Lung microvascular endothelial cell (primary cell): ENCODE measurements around the gene KRT9. TPM values are rescaled to one million over a fixed set of nuclear protein-coding genes. Genes with fewer than 3 reads are reported as not detected.
A peak's percentile ranks its signal among the peaks of the same experiment; 100 is the strongest.

Experiments used
- DNase-seq, 2 donors: peaks; one replicate each; pipeline versions ENCODE4 v3.0.0 to v3.0.0-alpha.2; 2010; ENCODE audit warnings: low read depth in 2 of 2
- total RNA-seq: library from RNA; depleted of rRNA; stranded (reverse); fragments of >200 nt; gene quantifications from 2 replicates; pipeline ENCODE4 v1.2.1, GENCODE V29; 2014

KRT9 gene
- total RNA-seq, 1 donor from 2014 or later: not detected

DNA sequence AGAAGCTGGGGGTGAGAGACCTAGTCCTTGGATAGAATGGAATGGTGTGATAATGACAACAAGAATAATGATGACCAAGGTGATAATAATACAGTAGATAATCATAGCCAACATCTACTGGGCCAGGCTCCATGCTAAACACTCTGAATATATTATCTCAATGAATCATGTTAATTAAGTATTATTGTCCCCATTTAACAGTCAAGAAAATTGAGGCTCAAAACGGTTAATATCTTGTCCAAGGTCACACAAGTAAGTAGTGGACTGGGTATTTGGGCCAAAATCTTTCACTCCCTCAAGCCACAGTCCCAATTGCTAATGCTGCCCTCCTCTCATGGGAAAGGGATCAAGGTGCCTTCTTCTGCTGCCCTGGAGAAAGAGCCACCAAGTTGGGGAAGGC, 39.9 kb downstream of the KRT9 start:
- no peak for DNase-seq

DNA sequence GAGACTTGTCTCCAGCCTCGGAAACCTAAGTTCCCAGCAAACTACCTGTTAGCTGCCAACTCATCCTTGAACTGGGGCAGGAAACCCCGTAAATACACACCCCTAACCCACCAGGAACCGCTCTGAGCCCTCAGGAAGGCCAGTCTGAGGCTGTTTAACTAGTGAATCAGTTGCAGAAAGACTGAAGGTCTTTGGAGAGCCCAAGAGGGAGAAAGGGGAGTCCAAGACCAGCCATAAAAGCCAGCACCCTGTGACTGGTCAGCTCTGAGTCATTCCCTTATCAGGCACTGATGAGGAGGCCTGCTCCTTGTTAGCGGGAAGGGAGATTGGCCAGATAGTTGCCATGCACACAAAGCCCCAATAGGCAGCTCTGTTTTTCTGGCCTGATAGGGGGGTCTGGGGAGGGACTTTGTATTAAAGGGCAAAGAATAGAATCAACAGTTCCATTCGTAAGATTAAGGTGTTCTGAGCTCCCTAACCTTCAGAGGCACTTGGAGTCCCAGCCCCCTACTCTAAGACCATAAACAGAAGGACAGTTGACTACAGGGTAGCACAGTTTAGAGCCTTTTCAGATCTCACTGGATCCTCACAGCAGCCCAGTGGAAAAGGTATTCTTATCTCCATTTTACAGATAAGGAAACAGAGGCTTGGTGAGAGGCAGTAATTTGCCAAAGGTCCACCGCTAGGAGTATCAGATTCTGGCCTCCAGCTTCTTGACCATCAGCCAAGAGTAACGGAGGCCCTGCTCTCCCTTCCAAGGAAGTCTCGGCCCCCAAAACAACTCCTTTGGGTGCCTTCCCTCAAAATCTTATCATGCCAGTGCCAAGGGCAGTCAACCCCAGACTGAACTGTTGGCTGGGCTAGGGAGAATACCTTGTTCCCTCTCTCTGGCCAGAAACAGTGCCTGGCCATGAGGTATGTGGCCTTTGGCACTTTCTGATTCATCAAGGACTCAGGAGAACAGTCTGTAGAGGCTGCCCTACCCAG, 41.5 kb downstream of the KRT9 start:
- DNase-seq: peak in 1 of 2 donors; percentile 86

DNA sequence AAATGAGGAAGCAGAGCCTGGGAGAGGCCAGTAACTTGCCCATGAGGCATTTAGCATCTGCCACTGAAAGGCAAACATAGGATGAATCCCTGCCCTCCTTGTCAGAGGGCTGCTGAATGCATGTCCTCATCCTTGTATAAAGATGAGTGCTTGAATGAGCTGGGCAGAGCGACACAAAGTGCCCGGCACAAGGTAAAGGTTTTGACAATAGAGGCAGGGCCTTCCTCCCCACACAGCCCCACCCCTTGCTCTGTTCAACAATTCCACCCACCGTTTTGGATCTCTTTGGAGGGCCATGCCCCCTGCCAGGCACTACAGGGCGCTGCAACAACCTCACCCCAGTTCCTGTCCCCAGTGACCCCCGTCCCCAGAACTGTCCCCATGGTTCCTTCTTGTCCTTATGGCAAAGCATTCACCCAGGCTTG, 42.4 kb downstream of the KRT9 start:
- no peak for DNase-seq

DNA sequence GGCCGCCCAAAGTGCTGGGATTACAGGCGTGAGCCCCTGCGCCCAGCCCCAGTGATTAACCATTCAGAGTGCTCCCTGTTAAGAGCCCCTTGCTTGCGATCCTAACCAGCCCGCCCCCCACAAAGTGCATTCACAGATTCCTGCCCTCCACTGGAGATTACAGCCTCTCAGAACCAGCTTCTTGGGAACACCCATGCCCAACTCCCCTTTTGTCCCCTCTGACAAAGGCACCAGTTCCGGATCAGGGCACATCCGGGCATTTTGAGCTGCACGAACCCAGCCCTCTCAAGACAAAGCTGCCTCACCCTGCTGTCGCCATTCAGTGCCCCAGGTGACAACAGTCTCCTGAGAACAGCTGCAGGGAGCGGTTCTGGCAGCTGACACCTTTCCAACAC, 42.9 kb downstream of the KRT9 start:
- no peak for DNase-seq

DNA sequence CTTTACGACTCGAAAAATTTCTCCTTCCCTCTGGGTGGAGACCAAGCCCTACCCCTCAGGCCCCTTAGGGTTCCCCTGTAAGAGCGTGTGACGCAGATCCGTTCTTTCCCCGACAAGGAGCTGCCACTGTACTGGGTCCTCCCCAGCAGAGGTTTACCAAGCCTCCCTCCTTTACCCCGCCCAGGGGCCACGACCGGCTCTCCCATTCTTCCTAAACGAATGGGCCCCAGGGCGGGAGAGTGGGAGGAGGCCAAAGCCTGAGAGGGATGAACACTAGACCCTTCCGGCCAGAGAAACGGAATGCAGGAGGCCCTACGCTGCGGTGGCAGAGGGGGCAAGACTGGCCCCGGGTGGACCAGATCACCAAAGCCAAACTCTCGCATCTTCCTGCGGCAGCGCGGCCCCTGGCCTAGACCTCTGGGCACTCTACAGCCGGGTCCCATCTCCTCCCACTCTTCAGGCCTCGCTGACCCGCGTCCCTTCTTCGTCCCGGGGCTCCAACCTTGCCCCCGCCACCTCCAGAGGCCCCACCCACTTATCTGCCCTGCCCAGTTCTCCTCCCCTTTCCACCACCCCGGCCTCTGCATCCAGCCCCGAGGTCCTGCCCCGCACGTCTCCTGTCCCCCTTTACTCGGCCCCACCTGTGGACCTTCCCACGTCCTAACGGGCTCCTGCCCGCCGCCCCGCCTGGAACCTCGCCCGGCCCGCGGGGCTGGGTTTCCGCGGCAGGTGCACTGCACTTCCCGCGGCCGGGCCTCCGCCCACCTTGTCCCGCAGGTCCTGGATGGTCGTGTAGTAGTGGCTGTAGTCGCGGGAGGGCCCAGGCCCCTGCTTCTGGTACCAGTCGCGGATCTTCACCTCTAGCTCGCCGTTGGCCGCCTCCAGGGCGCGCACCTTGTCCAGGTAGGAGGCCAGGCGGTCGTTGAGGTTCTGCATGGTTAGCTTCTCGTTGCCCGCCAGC, 44.5 kb downstream of the KRT9 start:
- DNase-seq: no peak

DNA sequence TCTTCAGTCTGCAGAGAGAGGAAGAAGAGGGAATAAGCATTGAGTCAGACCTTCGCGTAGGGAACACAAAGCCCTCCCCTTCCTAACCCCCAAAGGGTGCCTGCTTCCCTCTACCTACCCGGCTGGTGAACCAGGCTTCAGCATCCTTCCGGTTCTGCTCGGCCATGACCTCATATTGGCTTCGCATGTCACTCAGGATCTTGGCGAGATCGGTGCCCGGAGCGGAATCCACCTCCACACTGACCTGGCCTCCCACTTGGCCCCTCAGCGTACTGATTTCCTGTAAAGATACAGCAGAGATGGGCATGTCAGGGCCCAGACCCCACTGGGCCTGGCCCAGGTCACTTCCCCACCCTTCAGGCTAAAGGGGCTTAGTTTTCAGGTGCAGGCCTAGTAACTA, 47.6 kb downstream of the KRT9 start:
- DNase-seq: no peak

DNA sequence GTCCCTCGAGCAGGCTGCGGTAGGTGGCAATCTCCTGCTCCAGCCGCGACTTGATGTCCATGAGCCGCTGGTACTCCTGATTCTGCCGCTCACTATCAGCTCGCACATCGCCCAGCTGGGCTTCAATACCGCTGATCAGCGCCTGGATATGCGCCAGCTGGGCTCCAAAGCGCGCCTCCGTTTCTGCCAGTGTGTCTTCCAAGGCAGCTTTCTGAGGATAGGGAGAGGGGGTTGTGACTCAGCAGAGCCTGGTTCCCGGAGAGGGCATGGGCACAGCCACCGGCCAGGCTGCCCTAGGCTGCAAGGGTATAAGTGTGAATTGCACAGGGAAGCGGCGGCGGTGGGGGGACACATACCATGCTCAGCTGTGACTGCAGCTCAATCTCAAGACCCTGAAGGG, 48.1 kb downstream of the KRT9 start:
- DNase-seq: peak in 1 of 2 donors; percentile 28

DNA sequence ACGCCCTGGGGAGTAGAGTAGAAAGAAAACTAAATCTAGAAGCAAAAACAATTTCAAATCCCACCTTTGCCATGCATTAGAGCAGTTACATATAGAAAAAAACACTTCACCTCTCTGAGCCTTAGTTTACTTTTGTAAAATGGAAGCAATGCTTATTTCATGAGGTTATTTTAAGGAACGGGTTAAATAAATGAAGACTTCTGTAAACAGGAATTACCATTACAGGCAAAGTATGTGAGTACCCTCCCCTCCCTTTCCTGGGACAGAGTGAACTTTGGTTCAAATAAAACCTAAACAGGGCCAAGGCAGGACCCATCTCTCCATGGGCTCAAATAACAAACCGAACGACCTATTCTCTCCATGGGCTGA, 48.6 kb downstream of the KRT9 start:
- DNase-seq: no peak

DNA sequence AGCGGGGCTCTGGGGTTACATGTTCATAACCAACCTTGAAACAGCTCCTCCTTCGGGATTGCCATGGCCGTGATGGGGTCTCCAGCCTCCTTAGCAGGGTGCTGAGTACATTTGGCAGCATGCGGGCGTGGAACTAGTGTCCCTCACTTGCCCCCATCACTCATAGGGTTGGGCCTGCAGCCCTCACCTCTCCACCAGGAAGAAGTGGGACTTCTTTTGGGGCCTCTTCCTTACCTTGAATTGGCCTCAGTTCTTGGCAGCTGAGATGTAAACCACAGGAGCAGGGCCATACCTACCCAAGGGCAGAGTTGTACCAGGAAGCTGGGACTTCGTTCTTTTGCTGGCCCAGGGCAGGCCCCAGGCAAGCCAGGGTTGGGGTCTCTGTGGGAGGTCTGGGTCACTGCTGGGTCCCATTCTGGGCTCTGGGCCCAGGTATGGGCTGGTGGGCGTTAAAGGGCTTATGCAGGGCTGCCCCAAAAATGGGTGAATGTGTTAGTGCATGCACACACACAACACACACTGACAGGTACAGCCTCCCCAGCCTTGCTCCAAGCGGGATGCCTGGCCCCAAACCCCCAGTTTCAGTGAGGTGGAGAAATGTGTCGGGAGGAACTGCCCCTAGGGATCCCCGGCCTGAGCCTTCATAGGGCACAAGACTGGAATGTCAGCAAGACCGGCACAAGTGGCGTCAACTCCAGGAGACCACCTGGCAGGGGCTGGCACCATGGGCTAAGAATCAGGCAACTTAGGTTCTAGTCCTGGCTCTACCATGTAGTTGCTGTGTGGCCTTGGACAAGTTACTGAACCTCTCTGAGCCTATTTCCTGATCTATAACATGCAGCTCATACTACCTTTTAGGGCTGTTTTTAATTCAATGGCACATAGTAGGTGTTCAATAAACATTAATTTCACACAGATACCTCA, 49.3 kb downstream of the KRT9 start:
- no peak for DNase-seq

DNA sequence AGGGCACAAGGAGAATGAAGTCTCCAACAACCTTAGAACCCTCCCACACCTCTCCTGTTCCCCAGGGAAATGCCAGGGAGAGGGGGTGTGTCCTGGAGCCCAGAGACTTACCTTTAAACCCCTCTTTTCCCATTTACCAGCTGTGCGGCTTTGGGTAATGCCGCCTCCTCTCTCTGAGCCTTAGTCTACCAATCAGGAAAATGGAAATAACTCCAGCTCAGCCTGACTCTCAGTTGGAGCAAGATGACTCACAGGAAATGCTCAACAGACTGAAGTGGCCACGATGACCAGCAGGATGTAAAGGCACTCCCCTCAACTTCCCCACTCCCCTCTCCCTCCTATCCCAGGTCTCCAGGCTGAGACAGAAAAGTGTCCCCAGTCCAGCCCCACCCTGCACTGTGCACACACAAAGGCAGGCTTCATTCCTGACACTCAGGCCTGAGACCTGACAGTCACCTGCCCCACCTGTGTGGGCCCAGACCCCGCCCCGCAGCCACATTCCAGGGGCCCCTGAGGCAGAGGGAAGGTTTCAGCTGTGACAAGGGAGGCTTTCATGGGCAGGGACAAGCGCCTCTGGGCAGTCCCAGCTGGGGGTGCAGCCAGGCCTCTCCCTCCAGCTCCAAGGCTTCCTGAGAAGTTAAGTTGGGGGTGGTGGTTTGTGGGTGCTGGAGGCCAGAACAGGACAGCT, 50.1 kb downstream of the KRT9 start:
- peak; percentile 64 to 88 for DNase-seq

DNA sequence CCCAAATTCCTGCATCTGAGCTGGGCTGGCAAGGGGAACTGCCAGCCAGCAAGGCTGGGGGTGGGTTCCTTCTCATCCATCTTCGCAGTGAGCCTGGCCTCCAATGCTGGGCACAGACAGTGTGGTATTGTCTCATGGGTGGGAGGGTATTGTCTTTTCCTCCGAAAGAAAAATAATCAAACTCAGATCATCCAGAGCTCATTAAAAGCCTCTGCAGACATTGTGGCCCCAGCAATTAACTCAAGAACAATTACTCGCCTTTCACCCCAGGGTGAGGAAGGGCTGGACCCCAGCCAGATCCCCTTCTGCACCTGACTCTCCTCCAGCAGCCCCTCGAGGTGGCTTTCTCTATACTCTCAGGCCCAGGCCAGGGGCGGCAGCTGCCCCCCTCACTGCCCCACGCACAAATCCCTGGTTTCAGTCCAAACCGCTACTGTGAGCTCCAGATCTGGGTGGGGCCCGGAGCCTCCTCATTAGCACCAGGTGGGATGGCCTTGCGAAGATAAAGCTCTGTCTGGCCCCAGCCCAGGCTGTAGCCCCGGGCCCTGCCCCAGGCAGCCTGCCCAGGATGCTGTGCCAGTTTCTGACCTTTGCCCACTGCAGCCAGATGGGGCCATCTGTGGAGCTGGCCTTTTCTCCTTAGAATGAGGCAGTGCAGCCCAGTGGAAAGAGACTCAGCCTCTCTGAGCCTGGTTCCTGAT, 50.9 kb downstream of the KRT9 start:
- DNase-seq: no peak

DNA sequence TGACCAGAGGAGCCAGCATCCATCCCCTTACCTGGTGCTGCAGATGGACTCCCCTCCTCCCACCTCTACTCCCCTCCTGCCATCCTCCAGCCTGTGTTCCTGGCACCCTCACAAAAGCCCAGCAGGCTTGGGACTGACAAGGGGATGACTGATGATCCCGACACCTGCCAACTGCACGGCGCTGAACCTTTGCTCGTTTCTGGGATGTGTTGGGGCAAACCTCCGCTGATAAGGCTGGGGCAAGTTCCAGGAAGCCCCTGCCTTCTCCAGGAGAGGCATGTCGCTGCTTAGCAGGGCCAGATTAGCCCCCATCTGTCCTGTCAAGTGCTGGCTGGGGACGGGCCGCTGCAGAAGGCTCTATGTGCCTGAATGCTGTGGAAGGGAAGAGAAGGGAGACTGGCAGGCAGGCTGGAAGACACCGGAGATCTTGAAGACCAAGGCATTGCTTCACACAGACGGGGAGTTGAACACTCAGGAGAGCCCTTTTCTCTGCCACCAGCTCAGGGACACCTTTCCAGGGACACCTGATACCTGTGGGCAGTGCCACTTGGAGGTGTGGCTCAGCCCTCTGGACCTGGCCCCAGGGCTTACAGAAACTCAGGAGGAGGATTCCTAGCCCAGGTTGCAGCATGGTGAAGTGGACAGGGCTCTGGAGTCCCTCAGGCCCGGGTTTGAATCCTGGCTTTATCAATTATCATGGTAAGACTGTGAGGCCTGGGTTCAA, 52.2 kb downstream of the KRT9 start:
- DNase-seq: no peak

DNA sequence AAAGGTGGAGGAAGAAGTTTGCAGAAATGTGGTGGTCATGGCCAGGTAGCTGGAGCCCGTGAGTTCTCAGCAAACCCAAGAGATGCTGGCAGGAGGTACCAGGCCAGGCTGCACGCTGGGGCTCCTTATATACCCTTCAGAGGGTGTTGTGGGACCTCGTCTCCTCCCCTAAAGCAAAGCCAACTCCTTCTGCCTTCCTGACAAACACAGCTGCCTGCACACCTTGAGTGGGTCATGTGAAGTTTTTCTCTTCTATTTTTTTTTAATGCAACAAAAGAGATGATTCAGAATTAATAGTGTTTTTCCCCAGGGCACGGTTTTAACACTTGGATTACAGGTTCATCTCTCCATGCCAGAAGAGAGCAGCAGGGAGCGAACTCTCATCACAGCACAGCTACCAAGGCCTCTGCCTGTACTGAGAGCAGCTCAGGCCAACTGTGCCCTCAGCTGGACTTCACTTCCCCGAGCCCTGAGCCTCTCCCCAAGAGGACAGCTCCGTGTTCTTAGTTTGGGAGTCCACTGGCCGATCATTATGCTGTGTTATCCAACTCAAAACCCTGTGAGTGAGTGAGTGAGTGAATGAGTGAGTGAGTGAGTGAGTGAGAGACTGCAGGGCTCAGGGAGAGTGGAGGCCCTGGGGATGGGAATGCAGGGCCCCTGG, 52.9 kb downstream of the KRT9 start, which contains the start of gene KRT15:
Gene KRT15 (minus strand): TSS at position 102 of the 661 bp plus-strand sequence. CDS start 63 bp downstream, at position 39.
- DNase-seq: no peak

DNA sequence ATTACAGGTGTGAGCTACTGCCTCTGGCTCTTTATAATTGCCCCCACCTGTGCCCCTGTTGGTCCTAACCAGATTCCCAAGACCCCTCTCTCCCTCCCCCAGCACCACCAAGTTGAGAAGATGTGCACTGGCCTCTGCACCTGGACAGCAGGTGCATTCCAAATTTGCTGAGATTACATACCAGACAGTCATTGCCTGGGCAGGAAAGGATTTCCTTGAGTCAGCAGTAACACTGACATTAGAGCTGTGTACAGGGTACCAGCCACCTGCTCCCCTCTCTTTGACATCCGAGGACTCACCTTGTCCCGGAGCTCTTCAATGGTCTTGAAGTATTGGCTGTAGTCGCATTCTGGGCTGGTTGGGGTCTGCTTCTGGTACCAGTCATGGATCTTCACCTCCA, 53.8 kb downstream of the KRT9 start:
- no peak for DNase-seq

DNA sequence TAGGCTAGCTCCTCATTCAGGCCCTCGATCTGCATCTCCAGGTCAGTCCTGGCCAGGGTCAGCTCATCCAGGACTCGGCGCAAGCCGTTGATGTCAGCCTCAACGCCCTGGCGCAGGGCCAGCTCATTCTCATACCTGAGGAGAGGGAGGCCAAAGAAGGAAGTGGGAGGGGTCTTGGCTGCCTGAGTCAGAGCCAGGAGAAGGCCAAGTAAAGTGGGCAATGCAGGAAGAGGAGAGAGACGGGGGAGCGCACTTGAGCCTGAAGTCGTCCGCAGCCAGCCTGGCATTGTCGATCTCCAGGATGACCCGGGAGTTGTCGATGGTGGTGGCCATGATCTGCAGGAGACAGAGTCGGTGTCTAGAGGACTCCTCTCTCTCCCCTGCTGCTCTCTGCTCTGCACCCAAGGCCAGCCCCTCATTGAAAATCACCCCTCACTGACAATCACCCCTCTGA, 55.0 kb downstream of the KRT9 start:
- DNase-seq: no peak

DNA sequence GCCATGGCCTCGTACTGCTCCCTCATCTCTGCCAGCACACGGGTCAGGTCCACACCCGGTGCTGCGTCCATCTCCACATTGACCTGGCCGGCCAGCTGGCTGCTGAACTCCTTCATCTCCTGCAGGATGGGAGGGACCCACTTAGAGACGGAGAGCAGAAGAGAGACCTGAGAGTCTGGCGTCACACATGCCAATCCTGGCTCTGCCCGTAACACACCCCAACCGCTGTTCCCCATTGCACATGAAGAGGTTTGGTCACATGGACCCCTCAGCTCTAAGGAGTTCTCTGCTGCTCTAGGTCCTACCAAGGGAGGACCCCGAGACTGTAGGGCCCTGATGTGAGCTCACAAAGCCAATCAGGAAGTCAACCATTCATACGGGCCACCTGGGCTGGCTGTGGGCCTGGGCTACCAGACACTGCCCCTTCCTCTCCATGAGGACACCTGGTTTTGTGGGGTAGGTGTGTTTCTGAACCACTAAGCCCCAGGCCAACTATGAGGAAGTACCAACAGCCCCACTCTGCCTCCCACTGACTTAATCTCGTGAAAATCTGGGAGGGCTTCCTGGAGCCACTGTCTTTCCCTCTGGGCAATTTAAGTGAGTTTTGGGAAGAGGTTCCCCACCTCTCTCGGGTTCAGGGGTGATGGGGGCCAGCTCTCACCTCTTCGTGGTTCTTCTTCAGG, 55.6 kb downstream of the KRT9 start:
- no peak for DNase-seq
